ENCODE data around the gene ETV3.

DNA sequence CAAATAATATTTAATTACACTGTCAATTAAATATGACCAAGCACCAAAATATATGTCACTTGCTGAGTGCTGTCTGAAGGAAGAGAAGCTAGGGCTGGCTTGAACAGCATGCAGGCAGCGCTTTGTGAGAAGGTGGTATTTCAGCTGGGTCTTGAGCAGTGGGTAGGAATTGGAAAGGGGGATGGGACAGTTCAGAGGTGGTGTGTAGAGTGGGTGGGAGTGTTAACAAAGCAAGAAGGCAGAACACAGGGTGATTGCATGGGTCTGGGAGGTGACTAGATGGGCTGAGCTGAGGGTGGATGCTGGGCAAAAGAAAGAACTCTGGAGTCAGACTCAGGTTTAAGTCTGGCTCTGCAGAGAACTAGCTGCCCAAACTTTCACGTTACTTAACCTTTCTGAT is 14.3 kb upstream of the ETV3 start:
- TF ChIP-seq, protein P1, sequence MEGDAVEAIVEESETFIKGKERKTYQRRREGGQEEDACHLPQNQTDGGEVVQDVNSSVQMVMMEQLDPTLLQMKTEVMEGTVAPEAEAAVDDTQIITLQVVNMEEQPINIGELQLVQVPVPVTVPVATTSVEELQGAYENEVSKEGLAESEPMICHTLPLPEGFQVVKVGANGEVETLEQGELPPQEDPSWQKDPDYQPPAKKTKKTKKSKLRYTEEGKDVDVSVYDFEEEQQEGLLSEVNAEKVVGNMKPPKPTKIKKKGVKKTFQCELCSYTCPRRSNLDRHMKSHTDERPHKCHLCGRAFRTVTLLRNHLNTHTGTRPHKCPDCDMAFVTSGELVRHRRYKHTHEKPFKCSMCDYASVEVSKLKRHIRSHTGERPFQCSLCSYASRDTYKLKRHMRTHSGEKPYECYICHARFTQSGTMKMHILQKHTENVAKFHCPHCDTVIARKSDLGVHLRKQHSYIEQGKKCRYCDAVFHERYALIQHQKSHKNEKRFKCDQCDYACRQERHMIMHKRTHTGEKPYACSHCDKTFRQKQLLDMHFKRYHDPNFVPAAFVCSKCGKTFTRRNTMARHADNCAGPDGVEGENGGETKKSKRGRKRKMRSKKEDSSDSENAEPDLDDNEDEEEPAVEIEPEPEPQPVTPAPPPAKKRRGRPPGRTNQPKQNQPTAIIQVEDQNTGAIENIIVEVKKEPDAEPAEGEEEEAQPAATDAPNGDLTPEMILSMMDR (conservative IDR thresholded peaks at IDR 0.05; ENCODE audit: low read depth, low read length), result no peak
- TF ChIP-seq POLR2A (IDR thresholded peaks at IDR 0.05; ENCODE audit: low read depth, low read length), result no peak
- TF ChIP-seq BHLHE40 (IDR thresholded peaks at IDR 0.05; ENCODE audit: low read depth, low read length), result no peak
- TF ChIP-seq, protein P2, sequence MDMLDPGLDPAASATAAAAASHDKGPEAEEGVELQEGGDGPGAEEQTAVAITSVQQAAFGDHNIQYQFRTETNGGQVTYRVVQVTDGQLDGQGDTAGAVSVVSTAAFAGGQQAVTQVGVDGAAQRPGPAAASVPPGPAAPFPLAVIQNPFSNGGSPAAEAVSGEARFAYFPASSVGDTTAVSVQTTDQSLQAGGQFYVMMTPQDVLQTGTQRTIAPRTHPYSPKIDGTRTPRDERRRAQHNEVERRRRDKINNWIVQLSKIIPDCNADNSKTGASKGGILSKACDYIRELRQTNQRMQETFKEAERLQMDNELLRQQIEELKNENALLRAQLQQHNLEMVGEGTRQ (IDR thresholded peaks at IDR 0.05; ENCODE audit: low read depth, low read length), result no peak
- no peak for TF ChIP-seq RAD21 (IDR thresholded peaks at IDR 0.05; ENCODE audit: low read length)
- TF ChIP-seq RCOR1 (IDR thresholded peaks at IDR 0.05; ENCODE audit: insufficient replicate concordance, low read length), result no peak
- no peak for TF ChIP-seq MAFK (IDR thresholded peaks at IDR 0.05; ENCODE audit: low read depth, low read length)
- TF ChIP-seq MXI1 (IDR thresholded peaks at IDR 0.05; ENCODE audit: borderline replicate concordance, low read depth, low read length), result no peak
- TF ChIP-seq FOS (IDR thresholded peaks at IDR 0.05; ENCODE audit: low read depth, low read length), result no peak
- TF ChIP-seq CEBPB (IDR thresholded peaks at IDR 0.05; ENCODE audit: low read depth, low read length), result no peak
